Panc1 (cell line): ENCODE results near the gene CASQ1. TPM values are rescaled to one million over a fixed set of nuclear protein-coding genes. Genes with fewer than 3 reads are reported as not detected.

Experiments used
- ATAC-seq: fragments of 200-7000 bp; cut with Tn5 transposase; 2 replicates; pipeline ENCODE4 v1.9.1; 2020; ENCODE audit warnings: mild to moderate bottlenecking, moderate library complexity
- BruUV-seq: library from RNA; stranded (reverse); fragments of 400-500 nt; replicated peaks from 2 replicates; lab custom pipeline; 2021; lab: Mats Ljungman, UMichigan
- CTCF ChIA-PET: fragments of 300-600 bp; sonication (Branson Sonifier 250); formaldehyde crosslinking; loops from one replicate; lab custom pipeline; 2022; ENCODE audit warnings: antibody characterized with exemption; lab: Charles Lee
- POLR2A ChIA-PET: fragments of 300-600 bp; sonication (Branson Sonifier 250); formaldehyde crosslinking; loops from one replicate; lab custom pipeline; 2022; ENCODE audit warnings: antibody characterized with exemption; lab: Charles Lee
- DNase-seq: peaks from one replicate; pipeline ENCODE4 v3.0.0-alpha.2; 2010; ENCODE audit warnings: low read depth, low spot score
- H3K27ac ChIP-seq: 2 replicates; pipeline ENCODE4 v1.5.1; 2011; ENCODE audit warnings: mild to moderate bottlenecking, low read length, inconsistent platforms
- H3K27me3 ChIP-seq: fragments of 200-500 bp; sonication (Bioruptor generic); 2 replicates; pipeline ENCODE4 v1.6.0; 2014; ENCODE audit warnings: low read length, inconsistent platforms; ENCODE audit not compliant: control insufficient read depth, insufficient read depth
- H3K36me3 ChIP-seq: fragments of 200-500 bp; sonication (Bioruptor generic); 2 replicates; pipeline ENCODE4 v1.5.1; 2014; ENCODE audit warnings: inconsistent platforms, mild to moderate bottlenecking, low read length, moderate library complexity; ENCODE audit not compliant: control insufficient read depth, insufficient read depth
- H3K4me1 ChIP-seq: 2 replicates; pipeline ENCODE4 v1.5.1; 2011; ENCODE audit warnings: inconsistent platforms, mild to moderate bottlenecking, low read length, moderate library complexity; ENCODE audit not compliant: control insufficient read depth, insufficient read depth
- H3K4me3 ChIP-seq, 2 experiments: 2 replicates each; pipeline ENCODE4 v1.5.1; 2011 to 2012; ENCODE audit warnings: low read depth in 2 of 2, low read length in 2 of 2, mild to moderate bottlenecking in 2 of 2, inconsistent platforms in 1 of 2, moderate library complexity in 1 of 2
- H3K9me3 ChIP-seq: fragments of 200-500 bp; sonication (Bioruptor generic); 2 replicates; pipeline ENCODE4 v1.5.1; 2014; ENCODE audit warnings: low read depth, mild to moderate bottlenecking, inconsistent platforms, low read length, moderate library complexity; ENCODE audit not compliant: control insufficient read depth, insufficient read depth
- POLR2AphosphoS5 ChIP-seq: IDR thresholded peaks from 2 replicates; pipeline ENCODE4 v1.6.1; 2012; ENCODE audit warnings: mild to moderate bottlenecking, low read depth, low read length, moderate library complexity
- REST ChIP-seq, 2 experiments: IDR thresholded peaks; 2 replicates each; pipeline ENCODE4 v1.6.1; 2011 to 2012; ENCODE audit warnings: low read depth in 2 of 2, control low read depth in 1 of 2, low read length in 1 of 2, mild to moderate bottlenecking in 1 of 2, moderate library complexity in 1 of 2; ENCODE audit not compliant: insufficient read depth in 1 of 2
- SIN3A ChIP-seq: IDR thresholded peaks from 2 replicates; pipeline ENCODE4 v1.6.1; 2012; ENCODE audit warnings: low read depth, mild to moderate bottlenecking, low read length, moderate library complexity, borderline replicate concordance; ENCODE audit not compliant: insufficient read depth
- TCF7L2 ChIP-seq: IDR thresholded peaks from 2 replicates; pipeline ENCODE4 v1.6.1; 2011; ENCODE audit warnings: mild to moderate bottlenecking, low read depth, low read length, inconsistent platforms
- in situ Hi-C: cut with HindIII; loops from 2 replicates; pipeline ENCODE4 v1.10.0; 2016; ENCODE audit warnings: low sequenced_read_pairs, low pct_unique_long_range_greater_than_20kb
- intact Hi-C: fragments of 100-400 bp; cut with micrococcal nuclease; formaldehyde crosslinking; loops from one replicate; pipeline ENCODE4 v1.10.0; 2022; ENCODE audit not compliant: unreplicated experiment
- total RNA-seq: library from RNA; stranded (reverse); gene quantifications from one replicate; pipeline ENCODE4 v1.2.1, GENCODE V29; 2021; ENCODE audit not compliant: unreplicated experiment
- TF ChIP-seq, protein P1 (sequence below): fragments of 450-650 bp; IDR thresholded peaks from 2 replicates; pipeline ENCODE4 v1.5.1; 2017; ENCODE audit warnings: mild to moderate bottlenecking

Gene CASQ1
- total RNA-seq, 1 experiment from 2014 or later: not detected

DNA sequence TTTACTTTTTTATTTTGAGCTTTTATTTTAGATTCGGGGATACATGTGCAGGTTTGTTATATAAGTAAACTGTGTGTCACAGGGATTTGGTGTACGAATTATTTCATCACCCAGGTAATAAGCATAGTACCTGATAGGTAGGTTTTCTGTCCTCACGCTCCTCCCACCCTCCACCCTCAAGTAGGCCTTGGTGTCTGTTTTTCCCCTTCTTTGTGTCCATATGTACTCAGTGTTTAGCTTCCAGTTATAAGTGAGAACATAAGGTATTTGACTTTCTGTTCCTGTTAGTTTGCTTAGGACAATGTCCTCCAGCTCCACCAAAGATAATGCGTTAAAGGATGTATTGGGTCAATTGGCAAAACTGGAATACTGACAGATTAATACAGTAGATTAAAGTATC, 33.2 kb upstream of the CASQ1 start:
- Histone ChIP-seq H3K36me3 (no peaks in the 10 kb centered on the region), H3K27me3 (no peaks in the 10 kb centered on the region), H3K27ac (no peak overlapping the region), H3K4me3 (no peak overlapping the region), H3K4me1 (no peaks in the 10 kb centered on the region), H3K9me3 (no peaks in the 10 kb centered on the region)
- intact Hi-C loops (no loop called here), in situ Hi-C loops (no loop called here)
- TF ChIP-seq REST (IDR thresholded peaks at IDR 0.05; ENCODE audit: insufficient read depth in 1 of 2, low read depth in 2 of 2, low read length in 1 of 2): no peak
- no peak for TF ChIP-seq SIN3A
- no peak for TF ChIP-seq TCF7L2
- TF ChIP-seq, protein P1, sequence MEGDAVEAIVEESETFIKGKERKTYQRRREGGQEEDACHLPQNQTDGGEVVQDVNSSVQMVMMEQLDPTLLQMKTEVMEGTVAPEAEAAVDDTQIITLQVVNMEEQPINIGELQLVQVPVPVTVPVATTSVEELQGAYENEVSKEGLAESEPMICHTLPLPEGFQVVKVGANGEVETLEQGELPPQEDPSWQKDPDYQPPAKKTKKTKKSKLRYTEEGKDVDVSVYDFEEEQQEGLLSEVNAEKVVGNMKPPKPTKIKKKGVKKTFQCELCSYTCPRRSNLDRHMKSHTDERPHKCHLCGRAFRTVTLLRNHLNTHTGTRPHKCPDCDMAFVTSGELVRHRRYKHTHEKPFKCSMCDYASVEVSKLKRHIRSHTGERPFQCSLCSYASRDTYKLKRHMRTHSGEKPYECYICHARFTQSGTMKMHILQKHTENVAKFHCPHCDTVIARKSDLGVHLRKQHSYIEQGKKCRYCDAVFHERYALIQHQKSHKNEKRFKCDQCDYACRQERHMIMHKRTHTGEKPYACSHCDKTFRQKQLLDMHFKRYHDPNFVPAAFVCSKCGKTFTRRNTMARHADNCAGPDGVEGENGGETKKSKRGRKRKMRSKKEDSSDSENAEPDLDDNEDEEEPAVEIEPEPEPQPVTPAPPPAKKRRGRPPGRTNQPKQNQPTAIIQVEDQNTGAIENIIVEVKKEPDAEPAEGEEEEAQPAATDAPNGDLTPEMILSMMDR: no peak
- no peak for TF ChIP-seq POLR2AphosphoS5
- no peak for DNase-seq
- ChIA-PET POLR2A (no interaction called here), CTCF (no interaction called here)
- no peak for ATAC-seq
- BruUV-seq: no TSS peak

DNA sequence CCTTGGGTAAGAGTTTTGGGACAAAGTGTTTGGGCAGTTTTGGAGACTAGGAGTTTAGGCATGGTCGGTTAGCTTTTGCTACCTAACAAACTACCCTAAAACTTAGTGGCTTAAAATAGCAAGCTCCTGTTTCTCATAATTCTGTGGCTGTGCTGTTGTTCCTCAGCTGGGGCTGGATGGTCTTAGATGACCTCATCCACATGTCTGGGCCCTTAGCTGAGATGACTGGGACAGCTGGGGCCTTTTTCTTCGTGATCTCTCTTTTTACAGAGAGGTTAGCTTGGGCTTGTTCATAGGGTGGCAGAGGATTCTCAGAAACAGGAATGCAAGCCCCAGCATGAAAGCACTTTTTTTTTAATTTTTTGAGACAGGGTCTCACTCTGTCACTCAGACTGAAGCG, 32.3 kb upstream of the CASQ1 start:
- ChIA-PET CTCF (no interaction called here), POLR2A (no interaction called here)
- ATAC-seq (no peak), DNase-seq (no peak)
- TF ChIP-seq REST (IDR thresholded peaks at IDR 0.05; ENCODE audit: insufficient read depth in 1 of 2, low read depth in 2 of 2, low read length in 1 of 2) (no peak), TCF7L2 (no peak), POLR2AphosphoS5 (no peak), SIN3A (no peak)
- TF ChIP-seq, protein P1: no peak
- no peaks in the 10 kb centered on the region for H3K36me3 ChIP-seq
- intact Hi-C loops: no loop called here
- no peaks in the 10 kb centered on the region for H3K9me3 ChIP-seq
- H3K4me3 ChIP-seq: no peak overlapping the region
- no peak overlapping the region for H3K27ac ChIP-seq
- H3K27me3 ChIP-seq: no peaks in the 10 kb centered on the region
- H3K4me1 ChIP-seq: no peaks in the 10 kb centered on the region
- in situ Hi-C loops: no loop called here
- BruUV-seq: no TSS peak
